H9 (cell line): ENCODE measurements around the gene STOX2. TPM values are rescaled to one million over a fixed set of nuclear protein-coding genes. Genes with fewer than 3 reads are reported as not detected.
A peak's percentile ranks its signal among the peaks of the same experiment; 100 is the strongest.

Experiments used
- DNase-seq: peaks from one replicate; pipeline ENCODE4 v3.0.0-alpha.2; 2017
- H2AFZ ChIP-seq: one replicate; pipeline ENCODE4 v1.6.1; 2013; ENCODE audit warnings: mild to moderate bottlenecking, low read length, control low read depth, moderate library complexity
- H2AK5ac ChIP-seq: 2 replicates; pipeline ENCODE4 v1.6.1; 2013; ENCODE audit warnings: low read length, control low read depth, mixed read lengths; ENCODE audit not compliant: insufficient read length
- H2BK120ac ChIP-seq: one replicate; pipeline ENCODE4 v1.6.1; 2013; ENCODE audit warnings: low read depth, mild to moderate bottlenecking, low read length, control low read depth, inconsistent platforms; ENCODE audit not compliant: poor library complexity, severe bottlenecking
- H2BK12ac ChIP-seq: 2 replicates; pipeline ENCODE4 v1.6.1; 2013; ENCODE audit warnings: low read length, control low read depth, mixed read lengths, low read depth; ENCODE audit not compliant: insufficient read length
- H2BK15ac ChIP-seq: 2 replicates; pipeline ENCODE4 v1.6.1; 2013; ENCODE audit warnings: low read depth, low read length, control low read depth
- H2BK20ac ChIP-seq: one replicate; pipeline ENCODE4 v1.6.1; 2013; ENCODE audit warnings: low read depth, mild to moderate bottlenecking, low read length, control low read depth, inconsistent platforms; ENCODE audit not compliant: poor library complexity, severe bottlenecking
- H2BK5ac ChIP-seq: 2 replicates; pipeline ENCODE4 v1.6.1; 2013; ENCODE audit warnings: low read length, control low read depth, mixed read lengths; ENCODE audit not compliant: insufficient read length
- H3K14ac ChIP-seq: 2 replicates; pipeline ENCODE4 v1.6.1; 2013; ENCODE audit warnings: low read length, control low read depth; ENCODE audit not compliant: insufficient read depth
- H3K18ac ChIP-seq: 2 replicates; pipeline ENCODE4 v1.6.1; 2013; ENCODE audit warnings: low read depth, mild to moderate bottlenecking, mixed read lengths, low read length, control low read depth; ENCODE audit not compliant: insufficient read length
- H3K23ac ChIP-seq: 2 replicates; pipeline ENCODE4 v1.6.1; 2013; ENCODE audit warnings: low read length, control low read depth, mixed read lengths, low read depth; ENCODE audit not compliant: insufficient read length
- H3K23me2 ChIP-seq: 2 replicates; pipeline ENCODE4 v1.6.1; 2013; ENCODE audit warnings: low read depth, mild to moderate bottlenecking, mixed read lengths, low read length, control low read depth; ENCODE audit not compliant: insufficient read length, poor library complexity, severe bottlenecking
- H3K27ac ChIP-seq: 2 replicates; pipeline ENCODE4 v1.5.1; 2013; ENCODE audit warnings: low read length, control low read depth, mixed read lengths, low read depth; ENCODE audit not compliant: insufficient read length
- H3K27me3 ChIP-seq: 2 replicates; pipeline ENCODE4 v1.6.1; 2013; ENCODE audit warnings: low read length, control low read depth, inconsistent platforms; ENCODE audit not compliant: insufficient read depth
- H3K4ac ChIP-seq: 2 replicates; pipeline ENCODE4 v1.6.1; 2013; ENCODE audit warnings: low read depth, mild to moderate bottlenecking, control low read depth, inconsistent platforms, low read length, moderate library complexity
- H3K4me1 ChIP-seq: 2 replicates; pipeline ENCODE4 v1.6.1; 2013; ENCODE audit warnings: low read length, control low read depth, inconsistent platforms; ENCODE audit not compliant: insufficient read depth
- H3K4me2 ChIP-seq: 2 replicates; pipeline ENCODE4 v1.6.1; 2013; ENCODE audit warnings: low read length, control low read depth, mixed read lengths; ENCODE audit not compliant: insufficient read length, insufficient read depth
- H3K56ac ChIP-seq: 2 replicates; pipeline ENCODE4 v1.6.1; 2013; ENCODE audit warnings: low read depth, mild to moderate bottlenecking, mixed read lengths, low read length, control low read depth; ENCODE audit not compliant: insufficient read length
- H3K79me1 ChIP-seq: 2 replicates; pipeline ENCODE4 v1.6.1; 2013; ENCODE audit warnings: low read depth, mild to moderate bottlenecking, moderate library complexity, low read length, control low read depth, inconsistent platforms; ENCODE audit not compliant: insufficient read depth, poor library complexity, severe bottlenecking
- H3K79me2 ChIP-seq: 2 replicates; pipeline ENCODE4 v1.6.1; 2013; ENCODE audit warnings: low read length, control low read depth, inconsistent platforms; ENCODE audit not compliant: insufficient read depth
- H3K9ac ChIP-seq: 2 replicates; pipeline ENCODE4 v1.6.1; 2013; ENCODE audit warnings: low read length, control low read depth, mixed read lengths; ENCODE audit not compliant: insufficient read length; ENCODE audit errors: extremely low read depth
- H3K9me3 ChIP-seq: one replicate; pipeline ENCODE4 v1.6.1; 2013; ENCODE audit warnings: low read depth, low read length, inconsistent platforms; ENCODE audit not compliant: control insufficient read depth
- H3T11ph ChIP-seq: one replicate; pipeline ENCODE4 v1.6.1; 2013; ENCODE audit warnings: mild to moderate bottlenecking, low read length, control low read depth, inconsistent platforms
- H4K20me1 ChIP-seq: one replicate; pipeline ENCODE4 v1.6.1; 2013; ENCODE audit not compliant: control insufficient read depth, insufficient read length, insufficient read depth
- H4K5ac ChIP-seq: 2 replicates; pipeline ENCODE4 v1.6.1; 2013; ENCODE audit warnings: low read depth, mild to moderate bottlenecking, mixed read lengths, low read length, control low read depth; ENCODE audit not compliant: insufficient read length
- H4K8ac ChIP-seq: replicated peaks from 2 replicates; pipeline ENCODE4 v1.6.1; 2013; ENCODE audit warnings: low read length, control low read depth, mixed read lengths, low read depth; ENCODE audit not compliant: insufficient read length
- H4K91ac ChIP-seq: 2 replicates; pipeline ENCODE4 v1.6.1; 2013; ENCODE audit warnings: low read depth, mild to moderate bottlenecking, moderate library complexity, mixed read lengths, low read length, control low read depth; ENCODE audit not compliant: insufficient read length
- H3K27ac Mint-ChIP-seq, 3 experiments: 2 replicates in 2 of 3; 3 replicates in 1 of 3; pipeline ENCODE4 v1.8.0; 2020 to 2021; ENCODE audit warnings: mixed read lengths in 3 of 3, mild to moderate bottlenecking in 1 of 3, moderate library complexity in 1 of 3
- H3K27me3 Mint-ChIP-seq: 2 replicates; pipeline ENCODE4 v1.8.0; 2021; ENCODE audit warnings: low read depth, mild to moderate bottlenecking, moderate library complexity, mixed read lengths
- H3K36me3 Mint-ChIP-seq, 3 experiments: 2 replicates in 2 of 3; 3 replicates in 1 of 3; pipeline ENCODE4 v1.8.0; 2020 to 2021; ENCODE audit warnings: low read depth in 3 of 3, mixed read lengths in 3 of 3; ENCODE audit not compliant: insufficient read depth in 1 of 3
- H3K4me1 Mint-ChIP-seq, 2 experiments: 2 replicates each; pipeline ENCODE4 v1.8.0; 2020; ENCODE audit warnings: mixed read lengths in 2 of 2
- H3K4me3 Mint-ChIP-seq, 2 experiments: 2 replicates in 1 of 2; 3 replicates in 1 of 2; pipeline ENCODE4 v1.8.0; 2020 to 2021; ENCODE audit warnings: mild to moderate bottlenecking in 2 of 2, mixed read lengths in 2 of 2, moderate library complexity in 1 of 2
- H3K9me3 Mint-ChIP-seq, 2 experiments: 2 replicates in 1 of 2; 3 replicates in 1 of 2; pipeline ENCODE4 v1.8.0; 2020; ENCODE audit warnings: mild to moderate bottlenecking in 2 of 2, mixed read lengths in 2 of 2, moderate library complexity in 1 of 2
- WGBS: extraction: QIAGEN DNeasy Blood & Tissue Kit; methylation state at CpG from one replicate; pipeline ENCODE4 v1.1.7; 2013; ENCODE audit warnings: missing lambda C conversion rate, low lambda C conversion rate, mixed read lengths; ENCODE audit not compliant: insufficient read length; ENCODE audit errors: extremely low coverage; 5-methylcytosine and 5-hydroxymethylcytosine counted together
- total RNA-seq: library from RNA; stranded (reverse); gene quantifications from 2 replicates; pipeline ENCODE4 v1.2.1, GENCODE V29; 2021
- TF ChIP-seq, protein P1 (sequence below): fragments of 200-600 bp; sonication (generic); conservative IDR thresholded peaks from 3 replicates; pipeline ENCODE4 v1.8.0; 2021; ENCODE audit warnings: antibody characterized with exemption, mild to moderate bottlenecking

Gene STOX2
- total RNA-seq, 1 experiment from 2014 or later: 28.2 TPM

DNA sequence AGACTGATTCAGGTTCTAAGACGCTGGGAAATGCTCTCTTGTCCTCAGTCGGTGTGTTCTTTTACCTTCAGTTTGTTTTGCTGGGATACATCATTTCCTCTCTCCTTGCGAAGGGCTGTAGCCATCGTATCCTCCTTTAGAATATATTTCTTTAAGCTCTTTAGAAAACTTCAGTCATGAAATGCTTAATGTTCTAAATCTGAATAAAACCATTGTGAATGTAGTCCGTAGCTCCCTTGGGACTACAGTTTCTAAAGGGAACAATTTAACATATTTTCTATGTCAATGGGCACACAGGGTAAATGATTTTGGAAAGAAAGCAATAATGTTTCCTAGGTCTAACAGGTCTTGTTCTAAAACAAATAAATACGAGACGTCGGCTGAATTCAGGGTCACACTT lies 40.6 kb downstream of the STOX2 start:
- Histone ChIP-seq H3T11ph (no peak overlapping the region), H3K23me2 (no peaks in the 10 kb centered on the region), H3K9ac (no peak overlapping the region), H2BK120ac (no peak overlapping the region), H3K23ac (no peak overlapping the region), H2BK5ac (no peak overlapping the region), H3K56ac (no peak overlapping the region), H3K4me2 (no peak overlapping the region), H3K79me1 (no peaks in the 10 kb centered on the region), H3K9me3 (no peaks in the 10 kb centered on the region), H4K91ac (no peak overlapping the region), H3K14ac (no peak overlapping the region), H3K4ac (no peak overlapping the region), H4K8ac (no peak overlapping the region), H3K79me2 (no peaks in the 10 kb centered on the region), H3K18ac (no peak overlapping the region), H3K27ac (no peak overlapping the region), H2BK20ac (no peak overlapping the region), H3K27me3 (no peaks in the 10 kb centered on the region), H4K5ac (no peak overlapping the region), H2AFZ (no peak overlapping the region), H2BK15ac (no peak overlapping the region), H2AK5ac (no peak overlapping the region), H2BK12ac (no peak overlapping the region), H3K4me1 (no peaks in the 10 kb centered on the region; the same call in 1 of the 2 replicates), H4K20me1 (no peaks in the 10 kb centered on the region)
- peaks cover 20 to 24% of the 10 kb centered on the region in 2 experiments for H3K4me1 Mint-ChIP-seq
- no peak overlapping the region for H3K4me3 Mint-ChIP-seq
- whole genome bisulfite sequencing: no CpG with 5 or more reads among the region's 8 CpGs
- H3K36me3 Mint-ChIP-seq: no peaks in the 10 kb centered on the region
- DNase-seq: no peak
- TF ChIP-seq, protein P1, sequence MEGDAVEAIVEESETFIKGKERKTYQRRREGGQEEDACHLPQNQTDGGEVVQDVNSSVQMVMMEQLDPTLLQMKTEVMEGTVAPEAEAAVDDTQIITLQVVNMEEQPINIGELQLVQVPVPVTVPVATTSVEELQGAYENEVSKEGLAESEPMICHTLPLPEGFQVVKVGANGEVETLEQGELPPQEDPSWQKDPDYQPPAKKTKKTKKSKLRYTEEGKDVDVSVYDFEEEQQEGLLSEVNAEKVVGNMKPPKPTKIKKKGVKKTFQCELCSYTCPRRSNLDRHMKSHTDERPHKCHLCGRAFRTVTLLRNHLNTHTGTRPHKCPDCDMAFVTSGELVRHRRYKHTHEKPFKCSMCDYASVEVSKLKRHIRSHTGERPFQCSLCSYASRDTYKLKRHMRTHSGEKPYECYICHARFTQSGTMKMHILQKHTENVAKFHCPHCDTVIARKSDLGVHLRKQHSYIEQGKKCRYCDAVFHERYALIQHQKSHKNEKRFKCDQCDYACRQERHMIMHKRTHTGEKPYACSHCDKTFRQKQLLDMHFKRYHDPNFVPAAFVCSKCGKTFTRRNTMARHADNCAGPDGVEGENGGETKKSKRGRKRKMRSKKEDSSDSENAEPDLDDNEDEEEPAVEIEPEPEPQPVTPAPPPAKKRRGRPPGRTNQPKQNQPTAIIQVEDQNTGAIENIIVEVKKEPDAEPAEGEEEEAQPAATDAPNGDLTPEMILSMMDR: no peak
- peak overlapping the region in 2 of 3 experiments; percentile 51 to 52; a peak in 2 of 7 replicates for H3K27ac Mint-ChIP-seq
- H3K27me3 Mint-ChIP-seq: no peaks in the 10 kb centered on the region
- H3K9me3 Mint-ChIP-seq: no peaks in the 10 kb centered on the region
